Measurements from ENCODE around the gene ZNF736. TPM values are rescaled to one million over a fixed set of nuclear protein-coding genes. Genes with fewer than 3 reads are reported as not detected.

ZNF736 gene
- total and polyA plus RNA-seq, 2 of the 8 experiments (the other 6 are each of a cell fraction or from before 2014, with no cell fraction given), result not detected

GRCh38 chr7:64300641-64301405 lies 12.9 kb upstream of the ZNF736 start:
- Histone ChIP-seq H2BK15ac (ENCODE audit: low read length) (no peak overlapping the region), H2BK120ac (replicated peaks; ENCODE audit: low read depth, low read length) (no peak overlapping the region), H2BK20ac (ENCODE audit: low read length) (no peak overlapping the region), H2AK5ac (ENCODE audit: low read depth, low read length) (no peak overlapping the region), H3K4me2 (ENCODE audit: insufficient read depth in 1 of 2, low read depth in 2 of 2, low read length in 2 of 2) (no peak overlapping the region), H3K4ac (replicated peaks; ENCODE audit: insufficient read length, low read depth, low read length) (no peak overlapping the region), H3K27ac (ENCODE audit: low read depth, low read length) (no peak overlapping the region), H3K18ac (ENCODE audit: extremely low read depth, low read length) (no peak overlapping the region), H3K9ac (replicated peaks in 1 of 4; ENCODE audit: extremely low read depth in 1 of 4, low read depth in 3 of 4, low read length in 3 of 4) (no peak overlapping the region), H3K79me1 (ENCODE audit: low read depth, low read length) (no peaks in the 10 kb centered on the region), H2BK5ac (ENCODE audit: low read depth, low read length) (no peak overlapping the region), H3K9me3 (ENCODE audit: insufficient read depth in 2 of 2, low read depth in 1 of 2, low read length in 1 of 2) (peaks cover 67 to 91% of the 10 kb centered on the region in 2 experiments), H3K14ac (ENCODE audit: insufficient read length) (no peak overlapping the region), H3K36me3 (ENCODE audit: control insufficient read depth in 2 of 4, insufficient read depth in 4 of 4, low read length in 3 of 4) (0 out of 8 replicates have a peak, but pooled peaks cover 0 to 3% (median 0%) of the 10 kb centered on the region in 4 experiments), H3K23me2 (ENCODE audit: low read depth, low read length) (no peaks in the 10 kb centered on the region), H2AFZ (ENCODE audit: low read length) (no peak overlapping the region), H3K23ac (ENCODE audit: insufficient read length) (no peak overlapping the region), H3K79me2 (ENCODE audit: control insufficient read depth in 1 of 2, insufficient read depth in 2 of 2, low read length in 2 of 2) (no peaks in the 10 kb centered on the region), H4K91ac (replicated peaks; ENCODE audit: insufficient read length, low read length) (no peak overlapping the region), H3K56ac (replicated peaks; ENCODE audit: insufficient read length, low read depth, low read length) (no peak overlapping the region), H3K4me3 (ENCODE audit: extremely low read depth in 1 of 4, insufficient read depth in 2 of 4, low read depth in 3 of 4, low read length in 4 of 4) (no peak overlapping the region), H3K4me1 (replicated peaks in 1 of 4; ENCODE audit: control insufficient read depth in 3 of 4, insufficient read depth in 4 of 4, low read length in 3 of 4) (no peaks in the 10 kb centered on the region), H2BK12ac (ENCODE audit: low read depth, low read length) (no peak overlapping the region), H4K8ac (ENCODE audit: extremely low read depth, insufficient read depth, low read length) (no peak overlapping the region), H3K27me3 (replicated peaks in 1 of 4; ENCODE audit: control insufficient read depth in 3 of 4, extremely low read depth in 1 of 4, insufficient read depth in 3 of 4, low read length in 3 of 4) (no peaks in the 10 kb centered on the region), H4K5ac (ENCODE audit: insufficient read length, low read depth, low read length) (no peak overlapping the region), H4K20me1 (replicated peaks in 1 of 2; ENCODE audit: control insufficient read depth in 1 of 2, insufficient read depth in 2 of 2, low read length in 2 of 2) (no peaks in the 10 kb centered on the region)
- CTCF ChIA-PET (ENCODE audit: partially characterized antibody), result no interaction called here
- no peak for TF ChIP-seq EGR1 (IDR thresholded peaks at IDR 0.05; ENCODE audit: borderline replicate concordance, low read depth, low read length)
- no peak for TF ChIP-seq CBX5 (IDR thresholded peaks at IDR 0.05; ENCODE audit: low read depth, low read length)
- no peak for TF ChIP-seq ZNF274 (IDR thresholded peaks at IDR 0.05; ENCODE audit: borderline replicate concordance, extremely low read depth, low read length)
- no peak for TF ChIP-seq CHD2 (IDR thresholded peaks at IDR 0.05; ENCODE audit: low read length)
- no peak for DNase-seq (ENCODE audit: low read depth in 1 of 2, low spot score in 2 of 2)
- WGBS, 2 experiments (ENCODE audit: extremely low coverage in 1 of 2, insufficient coverage in 1 of 2, insufficient read length in 1 of 2, insufficient replicate concordance in 2 of 2, low coverage in 1 of 2, low lambda C conversion rate in 2 of 2, missing lambda C conversion rate in 1 of 2), result 84% methylated on average over 9 of the region's 9 CpGs; no CpG with 5 or more reads in 1 of the 2 experiments
- POLR2A ChIA-PET (ENCODE audit: partially characterized antibody), result no interaction called here
- no peak for FAIRE-seq

Measured in H1 (cell line).